Lung (tissue), 12 donors: ENCODE measurements around the gene EGFLAM. TPM values are rescaled to one million over a fixed set of nuclear protein-coding genes. Genes with fewer than 3 reads are reported as not detected.

Experiments used
- ATAC-seq: fragments of 200-7000 bp; cut with Tn5 transposase; one replicate; pipeline ENCODE4 v1.9.1; 2020; ENCODE audit warnings: moderate number of reproducible peaks; ENCODE audit not compliant: insufficient read depth, low FRiP score
- DNase-seq, 3 donors: peaks; one replicate each; pipeline ENCODE4 v3.0.0-alpha.2; 2013 to 2017
- H3K27ac ChIP-seq, 2 donors: one replicate each; pipeline ENCODE4 v1.5.1; 2013; ENCODE audit warnings: mild to moderate bottlenecking in 2 of 2, moderate library complexity in 2 of 2, control low read depth in 1 of 2, inconsistent platforms in 1 of 2, low read depth in 1 of 2, low read length in 1 of 2
- H3K27me3 ChIP-seq, 3 donors: one replicate each; pipeline ENCODE4 v1.5.1; 2013; ENCODE audit warnings: low read length in 2 of 3; ENCODE audit not compliant: control insufficient read depth in 3 of 3, insufficient read depth in 3 of 3
- H3K36me3 ChIP-seq, 4 donors: one replicate each; pipeline ENCODE4 v1.5.1; 2013; ENCODE audit warnings: low read length in 4 of 4, mild to moderate bottlenecking in 1 of 4, moderate library complexity in 1 of 4; ENCODE audit not compliant: control insufficient read depth in 4 of 4, insufficient read depth in 4 of 4
- H3K4me1 ChIP-seq, 5 donors: one replicate each; pipeline ENCODE4 v1.5.1; 2013; ENCODE audit warnings: low read length in 5 of 5, mild to moderate bottlenecking in 2 of 5, moderate library complexity in 1 of 5; ENCODE audit not compliant: control insufficient read depth in 5 of 5, insufficient read depth in 5 of 5
- H3K4me3 ChIP-seq: one replicate; pipeline ENCODE4 v1.5.1; 2013; ENCODE audit warnings: mild to moderate bottlenecking, control low read depth, moderate library complexity
- H3K9ac ChIP-seq, 2 donors: one replicate each; pipeline ENCODE4 v1.5.1; 2013; ENCODE audit warnings: low read length in 2 of 2, control low read depth in 1 of 2; ENCODE audit not compliant: insufficient read depth in 1 of 2
- H3K9me3 ChIP-seq, 4 donors: one replicate each; pipeline ENCODE4 v1.5.1; 2013; ENCODE audit warnings: low read length in 3 of 4, mild to moderate bottlenecking in 1 of 4, moderate library complexity in 1 of 4; ENCODE audit not compliant: control insufficient read depth in 4 of 4, insufficient read depth in 3 of 4
- WGBS, 2 donors: extraction: QIAGEN DNeasy Blood & Tissue Kit; methylation state at CpG; one replicate each; pipeline ENCODE4 v1.1.7; 2013; 5-methylcytosine and 5-hydroxymethylcytosine counted together
- polyA plus RNA-seq, 2 donors: library from polyadenylated mRNA; stranded (reverse); fragments of 200-250 nt; gene quantifications; one replicate each; pipeline ENCODE4 v1.2.1, GENCODE V29; 2013
- total RNA-seq, 2 donors: library from RNA; depleted of rRNA in 1 of 2; stranded (reverse); fragments of >200 nt in 1 of 2; gene quantifications; one replicate each; pipeline ENCODE4 v1.2.1, GENCODE V29; 2014 to 2021
- TF ChIP-seq, protein P1 (sequence below): IDR thresholded peaks from 2 replicates; pipeline ENCODE4 v1.5.1; 2012; ENCODE audit warnings: mild to moderate bottlenecking; ENCODE audit errors: control extremely low read depth, extremely low read depth
- donor health status: control.
- donor health status: control.
- donor health status: Bipolar disorder and iron deficiency.
- donor health status: healthy.
- donor health status: DM: yes; HTN: yes; CAD: no.

Gene EGFLAM
- total and polyA plus RNA-seq, 4 donors = 0.41 to 7.6 (median 1.3) TPM

DNA sequence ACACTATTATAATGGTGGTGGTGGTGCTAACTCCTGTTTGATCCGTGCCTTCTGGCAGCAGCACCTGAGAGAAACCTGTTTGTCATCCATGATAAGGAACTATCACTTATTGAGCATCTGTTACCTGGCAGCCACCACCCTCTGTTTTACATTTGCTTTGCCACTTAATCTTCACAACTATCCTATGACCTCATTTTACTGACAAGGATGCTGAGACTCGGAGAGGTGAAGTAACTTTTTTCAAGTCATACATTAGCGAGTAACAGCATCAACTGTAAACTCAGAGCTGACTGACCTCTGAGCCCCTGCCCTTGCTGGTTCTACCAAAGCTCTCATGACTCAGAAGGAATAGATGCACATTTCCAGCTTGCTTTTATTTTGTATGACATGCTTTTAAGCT, 81.1 kb downstream of the EGFLAM start:
- DNase-seq = no peak
- TF ChIP-seq, protein P1, sequence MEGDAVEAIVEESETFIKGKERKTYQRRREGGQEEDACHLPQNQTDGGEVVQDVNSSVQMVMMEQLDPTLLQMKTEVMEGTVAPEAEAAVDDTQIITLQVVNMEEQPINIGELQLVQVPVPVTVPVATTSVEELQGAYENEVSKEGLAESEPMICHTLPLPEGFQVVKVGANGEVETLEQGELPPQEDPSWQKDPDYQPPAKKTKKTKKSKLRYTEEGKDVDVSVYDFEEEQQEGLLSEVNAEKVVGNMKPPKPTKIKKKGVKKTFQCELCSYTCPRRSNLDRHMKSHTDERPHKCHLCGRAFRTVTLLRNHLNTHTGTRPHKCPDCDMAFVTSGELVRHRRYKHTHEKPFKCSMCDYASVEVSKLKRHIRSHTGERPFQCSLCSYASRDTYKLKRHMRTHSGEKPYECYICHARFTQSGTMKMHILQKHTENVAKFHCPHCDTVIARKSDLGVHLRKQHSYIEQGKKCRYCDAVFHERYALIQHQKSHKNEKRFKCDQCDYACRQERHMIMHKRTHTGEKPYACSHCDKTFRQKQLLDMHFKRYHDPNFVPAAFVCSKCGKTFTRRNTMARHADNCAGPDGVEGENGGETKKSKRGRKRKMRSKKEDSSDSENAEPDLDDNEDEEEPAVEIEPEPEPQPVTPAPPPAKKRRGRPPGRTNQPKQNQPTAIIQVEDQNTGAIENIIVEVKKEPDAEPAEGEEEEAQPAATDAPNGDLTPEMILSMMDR = no peak
- Histone ChIP-seq H3K4me1 (no peaks in the 10 kb centered on the region), H3K4me3 (no peak overlapping the region), H3K9ac (no peak overlapping the region), H3K27ac (no peak overlapping the region), H3K36me3 (no peaks in the 10 kb centered on the region), H3K9me3 (no peaks in the 10 kb centered on the region), H3K27me3 (peaks cover 0 to 3% (median 0%) of the 10 kb centered on the region in 3 donors)
- WGBS, 2 donors = 58% methylated on average over 3 of the region's 3 CpGs
- no peak for ATAC-seq

GRCh38 chr5:38341056-38341455, 82.7 kb downstream of the EGFLAM start:
- Histone ChIP-seq H3K27ac (no peak overlapping the region), H3K9me3 (no peaks in the 10 kb centered on the region), H3K9ac (no peak overlapping the region), H3K4me3 (no peak overlapping the region), H3K36me3 (no peaks in the 10 kb centered on the region), H3K4me1 (no peaks in the 10 kb centered on the region), H3K27me3 (peaks cover 0 to 3% (median 0%) of the 10 kb centered on the region in 3 donors)
- ATAC-seq (no peak), DNase-seq (no peak)
- TF ChIP-seq, protein P1 = no peak
- 84 to 90% methylated on average over 5 of the region's 5 CpGs for WGBS, 2 donors

GRCh38 chr5:38341641-38342040, 83.3 kb downstream of the EGFLAM start:
- DNase-seq = no peak
- Histone ChIP-seq H3K9me3 (no peaks in the 10 kb centered on the region), H3K4me1 (no peaks in the 10 kb centered on the region), H3K9ac (no peak overlapping the region), H3K4me3 (no peak overlapping the region), H3K27ac (no peak overlapping the region), H3K27me3 (peaks cover 0 to 3% (median 0%) of the 10 kb centered on the region in 3 donors), H3K36me3 (no peaks in the 10 kb centered on the region)
- ATAC-seq = no peak
- TF ChIP-seq, protein P1 = no peak
- 83 to 92% methylated on average over 3 of the region's 3 CpGs for whole genome bisulfite sequencing, 2 donors

DNA sequence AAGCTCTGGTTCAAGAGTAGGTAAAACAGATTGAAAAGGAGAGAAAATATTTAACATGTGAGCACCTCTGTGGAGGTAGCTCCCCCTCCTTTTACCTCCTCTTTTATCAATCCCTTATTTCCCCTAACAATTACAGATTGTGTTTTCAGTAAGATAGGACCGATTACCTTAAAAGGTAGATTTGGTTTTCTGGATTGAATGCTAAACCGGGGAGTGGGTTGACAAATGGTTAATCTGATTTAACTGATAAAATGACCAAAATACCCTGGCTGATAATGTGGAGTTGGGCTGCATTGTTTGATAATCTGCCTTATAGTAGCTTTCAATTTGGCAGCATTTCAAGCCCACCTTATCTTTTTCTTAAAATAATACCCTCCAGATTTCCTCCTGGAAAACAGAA, 83.9 kb downstream of the EGFLAM start:
- no peaks in the 10 kb centered on the region for H3K9me3 ChIP-seq
- no peak for ATAC-seq
- H3K27me3 ChIP-seq = peaks cover 0 to 3% (median 0%) of the 10 kb centered on the region in 3 donors
- no peak overlapping the region for H3K27ac ChIP-seq
- no peak for DNase-seq
- 58 to 69% methylated on average over 2 of the region's 2 CpGs for WGBS, 2 donors
- TF ChIP-seq, protein P1 = no peak
- H3K36me3 ChIP-seq = no peaks in the 10 kb centered on the region
- H3K4me3 ChIP-seq = no peak overlapping the region
- no peak overlapping the region for H3K9ac ChIP-seq
- H3K4me1 ChIP-seq = no peaks in the 10 kb centered on the region
